Esophagus muscularis mucosa (tissue), 4 donors: Measurements from ENCODE around the gene MED29. TPM values are rescaled to one million over a fixed set of nuclear protein-coding genes. Genes with fewer than 3 reads are reported as not detected.

ENCODE experiments used
- DNase-seq: peaks from one replicate; pipeline ENCODE4 v3.0.0-alpha.2; 2017; ENCODE audit errors: extremely low spot score
- H3K27ac ChIP-seq, 4 donors: fragments of 200-600 bp; sonication (generic); replicated peaks in 1 of 4; 1 replicate in 3 of 4; 2 replicates in 1 of 4; pipeline ENCODE4 v1.5.1; 2016 to 2019; ENCODE audit warnings: mild to moderate bottlenecking in 1 of 4
- H3K27me3 ChIP-seq, 4 donors: fragments of 200-600 bp; sonication (generic); one replicate each; pipeline versions ENCODE4 v1.5.1 to v1.6.0; 2016 to 2019
- H3K36me3 ChIP-seq, 4 donors: fragments of 200-600 bp; sonication (generic); one replicate each; pipeline ENCODE4 v1.5.1; 2016 to 2019
- H3K4me1 ChIP-seq, 4 donors: fragments of 200-600 bp; sonication (generic); one replicate each; pipeline ENCODE4 v1.5.1; 2016 to 2019
- H3K4me3 ChIP-seq, 4 donors: fragments of 200-600 bp; sonication (generic); 1 replicate in 2 of 4; 2 replicates in 2 of 4; pipeline ENCODE4 v1.5.1; 2016 to 2019; ENCODE audit warnings: mild to moderate bottlenecking in 4 of 4, moderate library complexity in 1 of 4
- H3K9me3 ChIP-seq, 4 donors: fragments of 200-600 bp; sonication (generic); 1 replicate in 3 of 4; 2 replicates in 1 of 4; pipeline ENCODE4 v1.5.1; 2016 to 2019
- CTCF ChIP-seq, 3 experiments: fragments of 200-600 bp in 2 of 3; fragments of 450-650 bp in 1 of 3; sonication (generic) in 2 of 3; IDR thresholded peaks; one replicate each; pipeline ENCODE4 v1.5.1; 2017 to 2019; ENCODE audit warnings: antibody characterized with exemption in 3 of 3, mild to moderate bottlenecking in 2 of 3, moderate library complexity in 1 of 3
- EP300 ChIP-seq: sonication (generic); formaldehyde crosslinking; IDR thresholded peaks from one replicate; pipeline ENCODE4 v1.6.1; 2017; ENCODE audit warnings: antibody characterized with exemption
- POLR2A ChIP-seq: fragments of 450-650 bp; IDR thresholded peaks from one replicate; pipeline ENCODE4 v1.6.1; 2017; ENCODE audit warnings: antibody characterized with exemption, moderate library complexity, mild to moderate bottlenecking, low read depth
- POLR2AphosphoS5 ChIP-seq, 2 donors: sonication (generic); formaldehyde crosslinking; IDR thresholded peaks; one replicate each; pipeline ENCODE4 v1.6.1; 2017; ENCODE audit warnings: antibody characterized with exemption in 2 of 2
- WGBS: methylation state at CpG from one replicate; pipeline ENCODE4 v1.1.5; 2018; 5-methylcytosine and 5-hydroxymethylcytosine counted together
- intact Hi-C: fragments of 100-400 bp; cut with DNase I; formaldehyde crosslinking; loops from one replicate; pipeline ENCODE4 v1.15.1; 2023
- total RNA-seq, 4 donors: library from RNA; depleted of rRNA; stranded (reverse); fragments of >200 nt; gene quantifications; one replicate each; pipeline versions ENCODE4 v1.1.0 to v1.2.1, GENCODE V29; 2016

The MED29 gene
- total RNA-seq, 4 donors from 2014 or later: 24.9 to 58.0 (median 38.3) TPM

DNA sequence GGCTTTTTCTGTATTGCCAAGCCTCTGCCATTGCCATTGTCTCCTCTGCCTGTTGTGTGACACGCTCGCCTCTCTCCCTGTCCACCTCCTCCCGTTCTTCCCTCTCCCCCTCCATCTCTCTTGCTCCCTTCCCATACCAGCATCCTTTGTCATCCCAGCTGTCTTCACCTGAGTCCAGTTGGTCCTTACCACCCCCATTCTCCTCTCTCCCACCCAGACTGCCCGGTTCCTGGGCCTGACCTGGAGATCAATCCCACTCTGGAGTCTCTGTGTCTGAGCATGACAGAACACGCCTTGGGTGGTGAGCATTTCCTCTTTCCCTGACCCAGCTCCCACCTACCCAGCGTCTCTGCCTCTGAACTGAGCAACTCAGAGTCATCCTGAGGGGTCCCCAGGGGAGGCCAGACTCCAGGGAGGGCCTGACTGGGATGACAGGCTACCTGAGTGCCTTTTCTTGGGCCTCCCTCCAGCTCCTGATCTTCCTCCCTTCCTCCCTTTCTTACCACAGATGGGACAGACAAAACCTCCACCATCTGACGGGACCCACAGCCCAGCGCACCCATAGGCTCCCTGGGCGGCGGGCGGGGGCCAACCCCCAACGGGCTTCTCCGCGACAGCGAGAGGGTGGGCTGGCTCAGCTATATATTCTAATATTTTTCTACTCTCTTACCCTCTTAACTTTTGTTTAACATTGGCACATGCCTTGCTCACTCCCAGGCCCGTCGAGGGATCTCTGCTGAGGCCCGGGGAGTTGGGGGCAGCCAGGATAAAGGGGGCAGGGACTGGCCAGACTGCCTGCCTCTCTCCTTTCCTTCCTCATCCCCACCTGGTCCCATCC is 8.0 kb upstream of the MED29 start:
- no peak overlapping the region for H3K27ac ChIP-seq
- 82% methylated on average over 16 of the region's 18 CpGs for WGBS
- intact Hi-C loops: no loop called here

DNA sequence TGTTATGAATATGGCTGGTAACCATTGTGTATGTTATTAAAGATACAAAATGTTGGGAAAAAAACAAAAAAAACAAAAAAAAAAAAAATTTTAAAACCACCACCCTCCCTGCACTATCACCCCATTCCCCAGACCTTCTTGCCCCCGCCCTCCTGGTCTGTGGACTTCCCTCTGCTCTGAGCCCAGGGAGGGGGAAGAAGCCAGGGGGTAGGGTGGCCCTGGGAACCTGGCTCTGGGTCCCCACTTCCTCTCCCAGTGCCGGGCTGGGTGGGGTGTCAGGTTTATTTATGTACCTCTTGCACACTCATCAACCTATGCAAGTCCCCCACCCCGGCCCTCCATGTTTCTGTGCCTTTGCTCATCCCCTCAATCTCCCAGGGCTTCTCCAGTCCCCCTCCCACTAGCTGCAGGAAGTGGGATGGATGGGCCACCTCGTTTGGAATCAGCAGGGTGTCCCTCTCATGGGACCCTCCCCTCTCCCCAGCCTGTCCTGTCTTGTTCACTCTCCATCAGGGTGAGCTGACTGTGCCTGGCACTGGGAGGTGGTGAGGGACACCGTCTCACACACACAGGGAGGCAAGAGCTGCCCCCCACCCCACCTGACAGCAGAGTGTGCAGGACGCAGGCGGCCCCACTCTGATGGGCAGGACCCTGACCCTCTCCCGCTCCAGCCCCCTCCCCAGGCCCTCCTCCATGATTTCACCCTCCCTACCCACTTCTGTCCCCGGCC is 6.2 kb upstream of the MED29 start:
- H3K27ac ChIP-seq: peak overlapping the region in 1 of 4 donors; percentile 3
- no peak for TF ChIP-seq CTCF (IDR thresholded peaks at IDR 0.05)
- TF ChIP-seq EP300: no peak
- TF ChIP-seq POLR2AphosphoS5 (IDR thresholded peaks at IDR 0.05): no peak
- no peak for TF ChIP-seq POLR2A
- no peak overlapping the region for H3K4me3 ChIP-seq
- 58% methylated on average over 9 of the region's 9 CpGs for WGBS
- H3K27me3 ChIP-seq: no peaks in the 10 kb centered on the region
- no peak for DNase-seq
- H3K4me1 ChIP-seq: peaks cover 9 to 10% (median 10%) of the 10 kb centered on the region in 4 donors
- peaks cover 52 to 99% (median 93%) of the 10 kb centered on the region in 4 donors for H3K36me3 ChIP-seq
- H3K9me3 ChIP-seq: no peaks in the 10 kb centered on the region
- intact Hi-C loops: no loop called here

More for the DNA sequence above, 8.0 kb upstream of the MED29 start:
- Histone ChIP-seq H3K4me3 (no peak overlapping the region), H3K27me3 (no peaks in the 10 kb centered on the region), H3K4me1 (peaks cover 0 to 7% (median 0%) of the 10 kb centered on the region in 4 donors), H3K36me3 (peaks cover 64 to 100% (median 97%) of the 10 kb centered on the region in 4 donors), H3K9me3 (no peaks in the 10 kb centered on the region)
- no peak for DNase-seq
- TF ChIP-seq EP300 (no peak), POLR2AphosphoS5 (IDR thresholded peaks at IDR 0.05) (no peak), POLR2A (no peak), CTCF (IDR thresholded peaks at IDR 0.05) (no peak)

DNA sequence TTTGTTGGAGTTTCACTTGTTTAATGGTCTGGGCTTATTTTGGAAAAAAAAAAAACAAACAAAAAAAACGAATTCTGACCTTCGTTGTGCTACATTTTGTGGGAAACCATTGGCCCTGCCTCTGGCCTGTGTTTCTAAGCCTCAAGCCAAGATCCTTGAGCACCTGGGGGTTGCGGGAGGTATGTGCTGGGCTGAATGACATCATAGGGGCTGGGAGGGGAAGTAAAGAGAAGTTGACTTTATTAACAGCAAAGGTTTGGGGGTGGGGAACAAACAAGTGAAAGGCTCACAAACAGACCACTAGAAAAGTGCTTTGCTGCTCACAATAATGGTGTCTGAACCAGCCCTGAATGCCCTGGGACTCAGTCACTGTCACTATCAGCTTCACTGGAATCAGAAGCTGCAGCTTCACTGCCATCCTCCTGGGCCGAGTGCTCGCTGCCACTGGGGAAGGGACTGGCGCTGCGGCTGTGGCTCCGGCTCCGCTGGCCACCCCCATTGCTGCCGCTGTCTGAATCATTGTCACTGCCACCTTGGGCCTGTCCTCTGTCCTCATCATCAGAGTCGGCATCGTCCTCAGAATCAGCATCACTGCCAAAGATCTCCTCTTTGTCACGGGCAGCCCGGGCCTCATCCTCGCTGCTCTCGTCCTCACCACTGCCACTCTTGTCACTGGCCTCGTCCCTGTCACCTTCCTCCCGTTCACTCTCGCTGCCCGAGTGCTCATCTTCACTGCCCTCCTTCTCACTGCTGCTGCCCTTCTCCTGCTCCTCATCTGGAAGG is 5.4 kb upstream of the MED29 start:
- intact Hi-C loops: no loop called here
- Histone ChIP-seq H3K27ac (no peak overlapping the region), H3K27me3 (no peaks in the 10 kb centered on the region), H3K36me3 (peaks cover 44 to 91% (median 85%) of the 10 kb centered on the region in 4 donors), H3K4me3 (no peak overlapping the region), H3K9me3 (no peaks in the 10 kb centered on the region), H3K4me1 (peaks cover 13 to 17% (median 15%) of the 10 kb centered on the region in 4 donors)
- TF ChIP-seq CTCF (IDR thresholded peaks at IDR 0.05) (no peak), EP300 (no peak), POLR2AphosphoS5 (IDR thresholded peaks at IDR 0.05) (no peak), POLR2A (no peak)
- 79% methylated on average over 18 of the region's 20 CpGs for WGBS
- DNase-seq: no peak

- H3K27ac ChIP-seq: no peak overlapping the region
- no peaks in the 10 kb centered on the region for H3K9me3 ChIP-seq
- no peak overlapping the region for H3K4me3 ChIP-seq
- no peak for DNase-seq
- no peak for TF ChIP-seq EP300
- no peak for TF ChIP-seq POLR2A
- no peak for TF ChIP-seq CTCF (IDR thresholded peaks at IDR 0.05)
- no peak for TF ChIP-seq POLR2AphosphoS5 (IDR thresholded peaks at IDR 0.05)
- H3K36me3 ChIP-seq: peaks cover 37 to 84% (median 78%) of the 10 kb centered on the region in 4 donors
- no peaks in the 10 kb centered on the region for H3K27me3 ChIP-seq
- peaks cover 13 to 19% (median 16%) of the 10 kb centered on the region in 4 donors for H3K4me1 ChIP-seq
- intact Hi-C loops: no loop called here
- WGBS: 65% methylated on average over 7 of the region's 7 CpGs
Measured at GRCh38 chr19:39386557-39386956, 4.6 kb upstream of the MED29 start.
